Naive thymus-derived CD4-positive, alpha-beta T cell (primary cell): Measurements from ENCODE around the gene RLF. TPM values are rescaled to one million over a fixed set of nuclear protein-coding genes. Genes with fewer than 3 reads are reported as not detected.
"Not testable (repeated sequence)": the region's sequence is repeated elsewhere in the genome, so short reads cannot be mapped to it uniquely, and the experiment has no call there.

ENCODE experiments used
- ATAC-seq: fragments of 150-1000 bp; cut with Tn5 transposase; 2 replicates; pipeline ENCODE4 v1.10.0; 2021; ENCODE audit warnings: mild to moderate bottlenecking, moderate library complexity
- CTCF ChIA-PET: fragments of 350-600 bp; sonication (Branson Sonifier 250); formaldehyde crosslinking; loops from one replicate; lab custom pipeline; 2021; ENCODE audit warnings: antibody characterized with exemption; lab: Charles Lee
- POLR2A ChIA-PET: fragments of 350-600 bp; sonication (Branson Sonifier 250); formaldehyde crosslinking; loops from one replicate; lab custom pipeline; 2021; ENCODE audit warnings: antibody characterized with exemption, inconsistent platforms; lab: Charles Lee
- DNase-seq, 9 donors: peaks; one replicate each; pipeline versions ENCODE4 v3.0.0 to v3.0.0-alpha.2; 2020 to 2022; ENCODE audit warnings: mixed read lengths in 1 of 9
- H3K27ac ChIP-seq: one replicate; pipeline ENCODE4 v1.7.0; 2013; ENCODE audit warnings: mild to moderate bottlenecking, low read depth, low read length, moderate library complexity
- H3K27me3 ChIP-seq, 2 donors: one replicate each; pipeline ENCODE4 v1.7.0; 2013; ENCODE audit warnings: low read length in 2 of 2, mild to moderate bottlenecking in 2 of 2, moderate library complexity in 2 of 2; ENCODE audit not compliant: control insufficient read depth in 2 of 2, insufficient read depth in 2 of 2
- H3K36me3 ChIP-seq, 3 experiments: 1 replicate in 2 of 3; 2 replicates in 1 of 3; pipeline ENCODE4 v1.7.0; 2013; ENCODE audit warnings: low read length in 3 of 3, mild to moderate bottlenecking in 3 of 3, moderate library complexity in 1 of 3; ENCODE audit not compliant: insufficient read depth in 3 of 3, control insufficient read depth in 2 of 3
- H3K4me1 ChIP-seq, 2 donors: one replicate each; pipeline ENCODE4 v1.7.0; 2013; ENCODE audit warnings: low read length in 2 of 2, mild to moderate bottlenecking in 2 of 2, moderate library complexity in 1 of 2; ENCODE audit not compliant: control insufficient read depth in 2 of 2, insufficient read depth in 2 of 2
- H3K4me3 ChIP-seq: 2 replicates; pipeline ENCODE4 v1.7.0; 2013; ENCODE audit warnings: mild to moderate bottlenecking, low read length
- H3K9me3 ChIP-seq, 3 experiments: 1 replicate in 2 of 3; 2 replicates in 1 of 3; pipeline ENCODE4 v1.7.0; 2013; ENCODE audit warnings: low read length in 3 of 3; ENCODE audit not compliant: control insufficient read depth in 2 of 3
- H3K27ac Mint-ChIP-seq, 9 donors: one replicate each; pipeline ENCODE4 v1.8.0; 2020 to 2022; ENCODE audit warnings: mixed read lengths in 9 of 9, mild to moderate bottlenecking in 8 of 9, moderate library complexity in 5 of 9, inconsistent platforms in 2 of 9
- H3K27me3 Mint-ChIP-seq, 5 donors: one replicate each; pipeline ENCODE4 v1.8.0; 2021 to 2022; ENCODE audit warnings: mixed read lengths in 5 of 5, mild to moderate bottlenecking in 1 of 5
- H3K36me3 Mint-ChIP-seq, 5 donors: one replicate each; pipeline ENCODE4 v1.8.0; 2020 to 2022; ENCODE audit warnings: mixed read lengths in 5 of 5, mild to moderate bottlenecking in 3 of 5, inconsistent platforms in 1 of 5
- H3K4me1 Mint-ChIP-seq, 7 donors: one replicate each; pipeline ENCODE4 v1.8.0; 2020 to 2022; ENCODE audit warnings: mixed read lengths in 7 of 7, mild to moderate bottlenecking in 3 of 7, inconsistent platforms in 1 of 7
- H3K4me3 Mint-ChIP-seq, 10 donors: one replicate each; pipeline ENCODE4 v1.8.0; 2020 to 2022; ENCODE audit warnings: mild to moderate bottlenecking in 10 of 10, mixed read lengths in 10 of 10, moderate library complexity in 6 of 10, inconsistent platforms in 2 of 10
- H3K9me3 Mint-ChIP-seq, 11 donors: one replicate each; pipeline ENCODE4 v1.8.0; 2020 to 2022; ENCODE audit warnings: mixed read lengths in 11 of 11, mild to moderate bottlenecking in 4 of 11, inconsistent platforms in 1 of 11, moderate library complexity in 1 of 11
- intact Hi-C, 2 donors: fragments of 100-400 bp; cut with micrococcal nuclease; formaldehyde crosslinking; loops; one replicate each; pipeline ENCODE4 v1.15.1; 2023
- polyA plus RNA-seq, 2 donors: library from polyadenylated mRNA; unstranded; fragments of 300-500 nt; fragmentation: Illumina TruSeq; gene quantifications; one replicate each; pipeline ENCODE4 v1.2.3, GENCODE V29; 2021
- total RNA-seq, 6 experiments: library from RNA in 5 of 6; stranded (reverse) in 5 of 6; gene quantifications; 1 replicate in 5 of 6; 2 replicates in 1 of 6; pipeline ENCODE4 v1.2.3 and lab custom pipeline; 2021 to 2026

The RLF gene
- total and polyA plus RNA-seq, 7 experiments from 2014 or later = 9.9 to 28.6 (median 21.3) TPM

GRCh38 chr1:40176989-40177388 is 15.8 kb downstream of the RLF start:
- H3K9me3 ChIP-seq, H3K4me3 Mint-ChIP-seq, H3K9me3 Mint-ChIP-seq, H3K27me3 Mint-ChIP-seq, DNase-seq, ATAC-seq, CTCF ChIA-PET, H3K27ac Mint-ChIP-seq, H3K27ac ChIP-seq, intact Hi-C loops, H3K27me3 ChIP-seq, H3K36me3 ChIP-seq, H3K4me3 ChIP-seq: not testable (repeated sequence)
- H3K4me1 Mint-ChIP-seq = peaks cover 35 to 95% (median 66%) of the 10 kb centered on the region in 7 donors
- peaks cover 0 to 14% of the 10 kb centered on the region in 2 donors for H3K4me1 ChIP-seq
- POLR2A ChIA-PET = interaction anchor here (0.7 kb wide), 1 partner anchor 323 kb away, joined by 4 read pairs; no protein-coding TSS in a partner anchor
- H3K36me3 Mint-ChIP-seq = peaks cover 7 to 23% (median 14%) of the 10 kb centered on the region in 5 donors

- ATAC-seq = no peak
- H3K4me3 ChIP-seq = no peak overlapping the region
- H3K4me1 ChIP-seq = peaks cover 0 to 10% of the 10 kb centered on the region in 2 donors
- peak overlapping the region in 8 of 10 donors; percentile 9 to 64 (median 31) for H3K4me3 Mint-ChIP-seq
- H3K9me3 Mint-ChIP-seq = no peaks in the 10 kb centered on the region
- CTCF ChIA-PET = interaction anchor here (0.7 to 1.1 kb wide), 2 partner anchors 25 to 160 kb away, joined by 3 read pairs; no protein-coding TSS in a partner anchor
- peak overlapping the region in 7 of 9 donors; percentile 3 to 67 (median 16) for H3K27ac Mint-ChIP-seq
- no peaks in the 10 kb centered on the region for H3K27me3 ChIP-seq
- POLR2A ChIA-PET = interaction anchor here (0.6 kb wide), 2 partner anchors 305 to 820 kb away, joined by 3 read pairs; no protein-coding TSS in a partner anchor
- no peaks in the 10 kb centered on the region for H3K27me3 Mint-ChIP-seq
- H3K9me3 ChIP-seq = no peaks in the 10 kb centered on the region
- no peaks in the 10 kb centered on the region for H3K36me3 ChIP-seq
- intact Hi-C loops = no loop called here
- no peak overlapping the region for H3K27ac ChIP-seq
- DNase-seq = peak in 2 of 9 donors; percentile 12 to 16
- peaks cover 7 to 26% (median 14%) of the 10 kb centered on the region in 5 donors for H3K36me3 Mint-ChIP-seq
- H3K4me1 Mint-ChIP-seq = peaks cover 41 to 95% (median 71%) of the 10 kb centered on the region in 7 donors
These were observed 17.0 kb downstream of the RLF start for GRCh38 chr1:40178200-40178599.

DNA sequence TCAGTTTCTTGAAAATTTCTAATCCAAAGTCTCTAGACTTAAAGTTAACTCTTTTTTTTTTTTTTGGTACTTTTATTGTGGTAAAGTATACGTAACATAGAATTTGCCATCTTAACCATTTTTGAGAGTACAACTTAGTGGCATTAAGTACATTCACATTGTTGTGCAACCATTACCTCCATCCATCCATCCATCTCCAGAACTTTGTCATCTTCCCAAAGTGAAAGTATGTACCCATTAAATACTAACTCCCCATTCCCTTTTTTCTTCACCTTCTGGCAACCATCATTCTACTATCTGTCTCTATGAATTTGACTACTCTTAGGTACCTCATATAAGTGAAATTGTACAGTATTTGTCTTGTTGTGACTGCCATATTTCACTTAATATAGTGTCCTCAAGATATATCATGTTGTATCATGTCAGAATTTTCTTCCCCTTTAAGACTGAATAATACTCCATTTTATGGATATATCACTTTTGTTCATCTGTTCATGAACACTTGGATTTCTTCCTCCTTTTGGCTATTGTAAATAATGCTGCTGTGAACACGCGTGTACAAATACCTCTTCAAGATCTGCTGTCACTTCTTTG is 18.4 kb downstream of the RLF start:
- ChIA-PET CTCF (no interaction called here), POLR2A (interaction anchor here (0.5 kb wide), 1 partner anchor 353 kb away, joined by 4 read pairs; no protein-coding TSS in a partner anchor)
- Histone ChIP-seq H3K27ac (no peak overlapping the region), H3K4me1 (peaks cover 0 to 10% of the 10 kb centered on the region in 2 donors), H3K4me3 (no peak overlapping the region), H3K36me3 (no peaks in the 10 kb centered on the region), H3K27me3 (no peaks in the 10 kb centered on the region), H3K9me3 (no peaks in the 10 kb centered on the region)
- Mint-ChIP-seq H3K27me3 (no peaks in the 10 kb centered on the region), H3K4me3 (peak overlapping the region in 6 of 10 donors; percentile 3 to 48 (median 12)), H3K9me3 (no peaks in the 10 kb centered on the region), H3K27ac (peak overlapping the region in 2 of 9 donors; percentile 2 to 16), H3K36me3 (peaks cover 7 to 26% (median 14%) of the 10 kb centered on the region in 5 donors), H3K4me1 (peaks cover 47 to 95% (median 76%) of the 10 kb centered on the region in 7 donors)
- ATAC-seq (no peak), DNase-seq (no peak)
- intact Hi-C loops = no loop called here

- H3K27me3 ChIP-seq = no peaks in the 10 kb centered on the region
- Mint-ChIP-seq H3K27ac (peak overlapping the region in 8 of 9 donors; percentile 0 to 69 (median 24)), H3K4me3 (peak overlapping the region in 3 of 10 donors; percentile 15 to 51 (median 39)), H3K36me3 (peaks cover 3 to 23% (median 8%) of the 10 kb centered on the region in 5 donors), H3K4me1 (peaks cover 40 to 87% (median 69%) of the 10 kb centered on the region in 7 donors), H3K9me3 (peaks cover 0 to 1% (median 0%) of the 10 kb centered on the region in 11 donors), H3K27me3 (no peaks in the 10 kb centered on the region)
- H3K27ac ChIP-seq = no peak overlapping the region
- H3K4me1 ChIP-seq = peaks cover 9 to 16% of the 10 kb centered on the region in 2 donors
- H3K9me3 ChIP-seq = no peaks in the 10 kb centered on the region
- DNase-seq (peak in 5 of 9 donors; percentile 11 to 30 (median 22)), ATAC-seq (peak; percentile 47)
- no peaks in the 10 kb centered on the region for H3K36me3 ChIP-seq
- CTCF ChIA-PET = interaction anchor here (0.6 to 2.3 kb wide), 6 partner anchors 22 to 819 kb away, joined by 3 to 8 read pairs (median 4); no protein-coding TSS in a partner anchor
- POLR2A ChIA-PET = interaction anchor here (0.7 to 1.6 kb wide), 3 partner anchors 13 to 41 kb away, joined by 3 to 7 read pairs (median 4); no protein-coding TSS in a partner anchor
- intact Hi-C loops = loop anchor here in 1 of 2 donors (2.0 kb wide), 1 partner anchor 16 kb away; no protein-coding TSS in a partner anchor
- H3K4me3 ChIP-seq = no peak overlapping the region
These were observed 22.0 kb downstream of the RLF start for GRCh38 chr1:40183055-40183710.

DNA sequence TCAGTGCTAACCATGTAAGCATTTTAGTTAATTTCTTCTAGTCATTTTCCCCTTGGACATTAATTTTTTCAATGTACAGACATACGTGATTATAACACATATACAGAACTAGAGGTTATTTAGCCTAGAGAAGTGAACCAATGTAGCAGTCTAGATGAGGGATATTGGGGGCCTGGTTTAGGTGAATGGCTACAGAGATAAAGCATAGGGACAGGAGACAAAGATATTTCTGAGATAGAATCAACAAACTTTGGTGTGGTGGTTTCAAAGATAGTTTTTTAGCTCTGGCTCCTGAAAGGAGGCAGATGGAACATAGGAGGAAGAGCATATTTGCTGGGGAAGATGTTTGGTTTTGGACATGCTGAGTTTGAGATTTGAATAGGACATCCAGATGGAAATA is 23.0 kb downstream of the RLF start:
- Mint-ChIP-seq H3K27me3 (no peaks in the 10 kb centered on the region), H3K4me3 (peak overlapping the region in 2 of 10 donors; percentile 2 to 8), H3K36me3 (peaks cover 6 to 27% (median 8%) of the 10 kb centered on the region in 5 donors), H3K9me3 (peaks cover 0 to 1% (median 0%) of the 10 kb centered on the region in 11 donors), H3K4me1 (peaks cover 36 to 81% (median 72%) of the 10 kb centered on the region in 7 donors), H3K27ac (peak overlapping the region in 2 of 9 donors; percentile 29 to 66)
- Histone ChIP-seq H3K9me3 (no peaks in the 10 kb centered on the region), H3K4me3 (no peak overlapping the region), H3K27ac (no peak overlapping the region), H3K4me1 (peaks cover 9 to 12% of the 10 kb centered on the region in 2 donors), H3K36me3 (peaks cover 2 to 4% (median 3%) of the 10 kb centered on the region in 3 experiments), H3K27me3 (no peaks in the 10 kb centered on the region)
- ChIA-PET CTCF (interaction anchor here (0.6 to 2.3 kb wide), 3 partner anchors 32 to 818 kb away, joined by 3 to 8 read pairs (median 4); no protein-coding TSS in a partner anchor), POLR2A (interaction anchor here (0.7 to 0.9 kb wide), 2 partner anchors 14 to 40 kb away, joined by 3 to 7 read pairs; no protein-coding TSS in a partner anchor)
- ATAC-seq (no peak), DNase-seq (no peak)
- intact Hi-C loops = no loop called here
